Iris pigment epithelial cell (primary cell): ENCODE measurements around the gene IDI2.
A peak's percentile ranks its signal among the peaks of the same experiment; 100 is the strongest.
"Not testable (repeated sequence)": the region's sequence is repeated elsewhere in the genome, so short reads cannot be mapped to it uniquely, and the experiment has no call there.

Source experiments
- DNase-seq: peaks from one replicate; pipeline ENCODE4 v3.0.0-alpha.2; 2011; ENCODE audit warnings: low read depth

The IDI2 gene

GRCh38 chr10:1025683-1026082 lies at the start of gene IDI2:
IDI2 (minus strand) TSS chr10:1025859; CDS start chr10:1024723, 1,136 bp downstream.
- DNase-seq, result no peak

DNA sequence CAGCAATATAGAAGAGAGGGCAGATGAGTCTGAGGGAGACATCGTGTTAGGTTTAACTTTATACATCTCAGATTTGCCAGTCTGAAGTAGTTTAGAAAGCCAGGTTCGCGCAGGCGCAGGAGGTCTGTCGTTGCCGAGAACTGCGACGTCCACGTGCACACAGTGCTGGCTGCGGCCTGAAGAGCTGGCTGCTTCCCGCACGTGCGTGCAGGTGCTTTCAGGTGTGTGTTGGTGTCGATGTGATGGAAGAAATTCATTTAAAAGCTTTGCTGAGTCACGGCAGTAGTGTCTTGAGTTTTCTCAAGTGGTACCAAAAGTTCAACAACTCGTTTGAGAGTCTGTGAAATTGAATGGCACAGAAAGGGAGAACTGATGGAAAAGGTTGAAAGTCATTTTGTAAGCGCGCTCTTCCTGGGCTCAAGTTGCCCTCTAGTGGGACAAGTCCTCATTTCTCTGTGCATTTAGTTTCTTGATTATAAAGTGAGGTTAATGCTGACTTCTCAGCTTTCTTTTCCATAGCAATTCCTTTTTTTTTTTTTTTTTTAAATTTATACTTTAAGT lies 49.2 kb upstream of the IDI2 start:
- no peak for DNase-seq

GRCh38 chr10:1074052-1074747 lies 48.5 kb upstream of the IDI2 start:
- DNase-seq, result no peak

- DNase-seq, result peak; percentile 80
Measured at GRCh38 chr10:1070919-1071318, 45.3 kb upstream of the IDI2 start.

GRCh38 chr10:1068380-1069361 lies 43.0 kb upstream of the IDI2 start:
- DNase-seq, result no peak

DNA sequence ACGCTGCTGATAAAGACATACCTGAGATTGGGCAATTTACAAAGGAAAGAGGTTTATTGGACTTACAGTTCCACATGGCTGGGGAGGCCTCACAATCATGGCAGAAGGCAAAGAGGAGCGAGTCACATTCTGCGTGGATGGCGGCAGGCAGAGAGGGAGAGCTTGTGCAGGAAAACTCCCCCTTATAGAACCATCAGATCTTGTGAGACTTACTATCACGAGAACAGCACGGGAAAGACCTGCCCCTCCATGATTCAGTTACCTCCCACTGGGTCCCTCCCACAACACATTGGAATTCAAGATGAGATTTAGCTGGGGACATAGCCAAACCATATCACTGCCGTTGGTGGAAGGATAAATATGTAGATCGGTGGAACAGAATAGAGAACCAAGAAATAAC lies 41.1 kb upstream of the IDI2 start:
- DNase-seq, result not testable (repeated sequence)

GRCh38 chr10:1064964-1065247 lies 39.2 kb upstream of the IDI2 start:
- no peak for DNase-seq

DNA sequence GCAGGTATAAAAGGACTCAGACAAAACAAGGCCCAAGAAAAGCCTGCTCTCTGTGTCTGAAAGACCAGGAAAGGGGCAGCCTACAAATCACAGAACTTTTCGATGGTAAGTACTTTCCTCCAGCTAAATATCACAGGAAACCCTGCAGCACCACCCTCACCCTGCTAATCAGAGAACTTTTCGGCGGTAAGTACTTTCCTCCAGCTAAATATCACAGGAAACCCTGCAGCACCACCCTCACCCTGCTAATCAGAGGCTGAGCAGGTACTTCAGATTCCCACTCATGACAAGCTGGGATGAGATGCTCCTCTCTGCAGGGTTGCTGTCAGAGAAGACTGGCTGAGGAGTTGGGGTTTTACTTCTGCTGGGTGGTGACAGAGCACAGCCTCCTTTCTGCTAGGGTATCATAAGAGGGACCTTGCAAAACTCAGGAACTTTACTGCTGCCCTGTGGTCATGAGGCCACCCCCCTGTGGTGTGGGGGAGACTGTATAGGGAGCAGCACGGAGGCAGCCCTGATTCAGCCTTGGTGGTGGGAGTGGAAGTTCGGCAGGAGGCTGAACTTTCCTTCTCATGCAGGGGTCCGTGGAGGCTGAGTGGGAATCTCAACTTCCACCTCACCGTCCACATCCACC lies 37.7 kb upstream of the IDI2 start:
- DNase-seq, result no peak

- DNase-seq, result peak; percentile 72
Measured at GRCh38 chr10:1061930-1062774, 36.5 kb upstream of the IDI2 start.

- DNase-seq, result no peak
Measured at GRCh38 chr10:1059902-1060301, 34.2 kb upstream of the IDI2 start.

- DNase-seq, result no peak
Measured at GRCh38 chr10:1058017-1058416, 32.4 kb upstream of the IDI2 start.

DNA sequence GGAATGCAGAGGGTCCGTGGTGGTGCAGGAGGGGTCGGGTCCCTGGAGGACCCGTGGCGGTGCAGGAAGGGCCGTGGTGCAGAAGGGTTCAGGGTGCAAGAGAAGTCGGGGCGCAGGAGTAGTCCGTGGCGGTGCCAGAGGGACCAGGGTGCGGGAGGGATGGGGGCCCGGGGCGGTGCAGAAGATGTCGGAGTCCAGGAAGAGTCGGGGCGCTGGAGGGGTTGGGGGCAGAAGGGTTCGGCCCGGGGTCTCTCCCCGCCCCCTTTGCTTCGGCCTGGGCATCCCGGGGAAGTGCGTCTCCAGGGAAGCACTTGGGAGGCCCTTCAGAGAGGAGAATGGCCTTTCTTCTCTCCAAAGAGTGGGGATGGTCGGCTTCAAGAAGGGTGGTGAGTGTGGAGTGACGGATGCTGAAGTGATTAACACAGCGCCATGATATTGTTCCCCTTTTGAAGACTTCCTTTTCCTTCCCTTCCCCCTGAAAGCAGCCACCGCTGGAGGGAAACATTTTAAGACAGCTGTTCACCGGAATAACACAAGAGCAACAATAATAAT lies 31.5 kb upstream of the IDI2 start:
- peak; percentile 32 for DNase-seq

DNA sequence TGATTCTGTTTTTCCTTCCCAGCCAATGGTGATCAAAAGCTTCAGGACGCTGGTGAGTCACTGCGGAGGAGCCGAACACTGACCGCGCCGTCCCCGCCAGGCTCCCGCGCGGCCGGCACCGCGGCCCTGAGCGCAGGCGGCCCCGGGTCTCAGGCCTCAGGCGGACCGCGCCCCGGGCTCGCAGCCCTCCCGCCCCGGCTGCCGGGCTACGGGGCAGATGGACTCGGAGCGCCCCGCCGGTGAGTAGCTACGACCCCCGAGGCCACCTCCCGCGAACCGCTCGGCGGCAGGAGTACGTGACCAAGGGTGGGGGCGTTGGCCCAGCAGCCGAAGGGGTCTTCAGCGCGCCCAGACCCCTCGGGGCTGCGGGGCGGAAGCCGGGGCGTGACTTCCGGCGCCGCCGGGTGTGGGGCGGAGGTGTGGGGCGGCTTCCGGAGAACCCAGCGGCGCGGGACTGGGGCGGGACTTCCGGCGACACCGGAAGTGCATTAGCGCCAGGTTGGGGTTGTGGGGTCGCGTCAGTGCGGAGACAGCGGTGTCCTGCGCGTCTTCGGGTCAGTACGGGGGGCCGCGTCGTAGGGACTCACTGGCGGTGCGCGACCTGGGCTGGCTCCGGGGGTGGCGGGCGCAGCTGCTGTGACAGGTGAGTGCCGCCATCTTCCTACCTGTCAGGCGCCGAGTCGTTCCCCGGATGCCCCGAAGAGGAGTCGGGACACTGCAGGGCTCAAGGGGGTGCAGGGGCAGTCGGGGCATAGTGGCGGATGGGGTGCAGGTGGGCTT lies 30.9 kb upstream of the IDI2 start, which contains the start of gene WDR37:
Gene WDR37 (plus strand): TSS at position 60 of the 780 bp plus-strand sequence. CDS start 15,771 bp downstream, outside the sequence.
- DNase-seq, result peak; percentile 93

- DNase-seq, result no peak
Measured at GRCh38 chr10:1054684-1055083, 29.0 kb upstream of the IDI2 start.

DNA sequence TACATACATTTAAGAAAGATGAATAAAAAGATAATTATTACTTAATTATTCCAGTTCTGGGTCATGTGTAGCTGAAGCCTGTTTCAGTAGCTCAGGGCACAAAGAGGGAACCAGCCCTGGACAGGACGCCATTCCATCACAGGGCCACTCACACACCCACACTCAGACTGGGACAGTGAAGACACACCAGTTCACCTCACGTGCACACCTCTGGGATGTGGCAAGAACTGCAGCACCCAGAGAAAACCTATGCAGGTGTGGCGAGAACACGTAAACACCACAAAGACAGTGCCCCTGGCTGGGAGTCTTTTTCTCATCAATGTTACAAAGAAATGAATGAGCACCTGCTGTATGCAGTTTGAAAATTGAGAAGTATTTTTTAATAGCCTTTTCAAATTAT lies 24.9 kb upstream of the IDI2 start:
- DNase-seq, result no peak

DNA sequence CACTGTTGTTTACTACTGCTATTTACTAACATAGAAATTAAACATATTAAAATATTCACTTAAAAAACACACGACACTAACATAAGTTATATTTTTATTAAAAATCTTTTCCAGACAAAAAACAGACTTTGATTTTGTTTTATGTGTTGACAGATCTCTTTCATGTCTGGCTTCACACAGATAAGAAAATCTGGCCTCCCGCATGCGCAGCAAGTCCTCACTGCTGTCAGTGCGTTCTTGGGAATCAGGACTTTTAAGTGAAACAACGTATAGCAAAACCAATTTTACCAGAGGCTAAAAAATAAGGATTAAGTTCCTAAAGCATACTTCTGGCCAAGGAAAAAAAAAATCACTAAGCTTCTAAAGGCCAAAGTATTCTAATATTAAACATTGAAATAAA lies 24.5 kb upstream of the IDI2 start:
- peak; percentile 37 for DNase-seq

- peak; percentile 63 for DNase-seq
Measured at GRCh38 chr10:1049425-1049958, 23.8 kb upstream of the IDI2 start.

GRCh38 chr10:1048732-1049424 lies 23.2 kb upstream of the IDI2 start, which contains the start of gene IDI1:
IDI1 (minus strand) TSS chr10:1049119; CDS start chr10:1049003, 116 bp downstream.
- DNase-seq, result peak; percentile 99

- peak; percentile 49 for DNase-seq
Measured at GRCh38 chr10:1048349-1048731, 22.7 kb upstream of the IDI2 start.
